Measurements from ENCODE around the gene FAM50A.

DNA sequence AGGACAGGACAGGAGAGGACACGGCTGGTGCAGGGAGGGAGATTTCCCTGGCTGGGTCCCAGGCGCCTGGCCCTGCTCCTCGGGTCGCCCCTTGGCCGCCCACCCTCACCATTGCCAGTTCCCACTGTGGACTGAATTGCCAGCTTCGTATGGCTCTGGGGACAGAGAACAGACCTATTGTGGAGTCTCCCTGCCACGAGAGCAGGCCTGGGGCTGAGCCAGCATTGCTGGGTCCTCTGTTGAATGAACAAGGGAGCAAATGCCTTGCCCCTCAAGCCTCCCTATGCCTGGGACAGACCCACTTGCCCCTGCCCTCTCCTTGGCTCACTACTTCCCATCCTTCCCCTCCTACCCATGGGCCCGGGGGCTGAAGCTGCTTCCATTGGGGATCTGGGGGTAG lies 18.5 kb downstream of the FAM50A start:
- TF ChIP-seq, protein P1, sequence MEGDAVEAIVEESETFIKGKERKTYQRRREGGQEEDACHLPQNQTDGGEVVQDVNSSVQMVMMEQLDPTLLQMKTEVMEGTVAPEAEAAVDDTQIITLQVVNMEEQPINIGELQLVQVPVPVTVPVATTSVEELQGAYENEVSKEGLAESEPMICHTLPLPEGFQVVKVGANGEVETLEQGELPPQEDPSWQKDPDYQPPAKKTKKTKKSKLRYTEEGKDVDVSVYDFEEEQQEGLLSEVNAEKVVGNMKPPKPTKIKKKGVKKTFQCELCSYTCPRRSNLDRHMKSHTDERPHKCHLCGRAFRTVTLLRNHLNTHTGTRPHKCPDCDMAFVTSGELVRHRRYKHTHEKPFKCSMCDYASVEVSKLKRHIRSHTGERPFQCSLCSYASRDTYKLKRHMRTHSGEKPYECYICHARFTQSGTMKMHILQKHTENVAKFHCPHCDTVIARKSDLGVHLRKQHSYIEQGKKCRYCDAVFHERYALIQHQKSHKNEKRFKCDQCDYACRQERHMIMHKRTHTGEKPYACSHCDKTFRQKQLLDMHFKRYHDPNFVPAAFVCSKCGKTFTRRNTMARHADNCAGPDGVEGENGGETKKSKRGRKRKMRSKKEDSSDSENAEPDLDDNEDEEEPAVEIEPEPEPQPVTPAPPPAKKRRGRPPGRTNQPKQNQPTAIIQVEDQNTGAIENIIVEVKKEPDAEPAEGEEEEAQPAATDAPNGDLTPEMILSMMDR (conservative IDR thresholded peaks at IDR 0.05; ENCODE audit: low read depth, low read length) = no peak
- no peak for TF ChIP-seq RCOR1 (IDR thresholded peaks at IDR 0.05; ENCODE audit: insufficient replicate concordance, low read length)
- TF ChIP-seq FOS (IDR thresholded peaks at IDR 0.05; ENCODE audit: low read depth, low read length) = no peak
